Measurements from ENCODE around the gene ARMCX4.

DNA sequence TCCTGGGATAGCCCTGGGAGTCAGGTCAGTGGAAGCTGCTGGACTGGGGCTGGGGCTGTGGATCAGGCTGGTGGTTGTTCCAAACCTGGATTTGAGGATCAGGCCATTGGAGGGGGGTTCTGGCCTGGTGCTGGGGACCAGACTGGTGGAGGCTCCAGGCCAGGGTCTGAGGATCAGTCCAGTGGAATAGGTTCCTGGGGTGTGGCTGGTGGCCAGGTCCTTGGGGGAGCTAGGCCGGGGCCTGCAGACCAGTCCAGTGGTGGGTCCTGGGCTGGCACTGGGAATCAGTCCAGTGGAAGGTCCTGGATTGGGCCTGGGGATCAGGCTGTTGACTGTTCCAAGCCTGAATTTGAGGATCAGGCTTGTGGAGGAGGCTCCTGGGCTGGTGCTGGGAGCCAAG is 8.0 kb downstream of the ARMCX4 start:
- TF ChIP-seq GATA2 (IDR thresholded peaks at IDR 0.05; ENCODE audit: low read depth, low read length) (no peak), GATA3 (IDR thresholded peaks at IDR 0.05; ENCODE audit: low read depth, low read length) (no peak)
